SK-N-SH (cell line): Measurements from ENCODE around the gene SLC9A6.

Experiments
- CHD2 ChIP-seq: fragments of 150-350 bp; IDR thresholded peaks from 2 replicates; pipeline ENCODE4 v1.6.1; 2018; ENCODE audit warnings: low read length; ENCODE audit not compliant: partially characterized antibody
- EP300 ChIP-seq, 2 experiments: IDR thresholded peaks; 2 replicates each; pipeline versions ENCODE4 v1.4.0 to v1.6.1; 2012; ENCODE audit warnings: borderline replicate concordance in 1 of 2, low read depth in 1 of 2, low read length in 1 of 2
- EZH2phosphoT487 ChIP-seq: fragments of 200-600 bp; sonication (generic); IDR thresholded peaks from 2 replicates; pipeline ENCODE4 v1.6.1; 2017; ENCODE audit warnings: low read depth, mixed run types, mild to moderate bottlenecking, antibody characterized with exemption, moderate library complexity, borderline replicate concordance
- GATA2 ChIP-seq: sonication (generic); formaldehyde crosslinking; IDR thresholded peaks from 2 replicates; pipeline ENCODE4 v1.5.0; 2020; ENCODE audit warnings: mild to moderate bottlenecking, missing genetic modification reagents
- MXI1 ChIP-seq: IDR thresholded peaks from 2 replicates; pipeline ENCODE4 v1.6.1; 2012; ENCODE audit warnings: mild to moderate bottlenecking, low read depth, low read length, improper control_type of control experiment
- NFIC ChIP-seq: IDR thresholded peaks from 2 replicates; pipeline ENCODE4 v1.4.0; 2012; ENCODE audit warnings: borderline replicate concordance
- POLR2AphosphoS5 ChIP-seq: IDR thresholded peaks from 2 replicates; pipeline ENCODE4 v1.6.1; 2012; ENCODE audit warnings: low read depth, low read length
- RFX5 ChIP-seq: IDR thresholded peaks from 2 replicates; pipeline ENCODE4 v1.6.1; 2012; ENCODE audit warnings: mild to moderate bottlenecking, improper control_type of control experiment, low read length
- TF ChIP-seq, protein P1 (sequence below): fragments of 200-600 bp; sonication (generic); IDR thresholded peaks from 2 replicates; pipeline ENCODE4 v1.6.1; 2017; ENCODE audit warnings: antibody characterized with exemption, mild to moderate bottlenecking, moderate library complexity
- TF ChIP-seq, protein P2 (sequence below): fragments of 150-350 bp; IDR thresholded peaks from 2 replicates; pipeline ENCODE4 v1.6.1; 2017; ENCODE audit warnings: antibody characterized with exemption, low read length, low read depth, borderline replicate concordance
- TF ChIP-seq, protein P3 (sequence below): fragments of 150-350 bp; IDR thresholded peaks from 2 replicates; pipeline ENCODE4 v1.6.1; 2016; ENCODE audit warnings: mild to moderate bottlenecking, low read depth, low read length

DNA sequence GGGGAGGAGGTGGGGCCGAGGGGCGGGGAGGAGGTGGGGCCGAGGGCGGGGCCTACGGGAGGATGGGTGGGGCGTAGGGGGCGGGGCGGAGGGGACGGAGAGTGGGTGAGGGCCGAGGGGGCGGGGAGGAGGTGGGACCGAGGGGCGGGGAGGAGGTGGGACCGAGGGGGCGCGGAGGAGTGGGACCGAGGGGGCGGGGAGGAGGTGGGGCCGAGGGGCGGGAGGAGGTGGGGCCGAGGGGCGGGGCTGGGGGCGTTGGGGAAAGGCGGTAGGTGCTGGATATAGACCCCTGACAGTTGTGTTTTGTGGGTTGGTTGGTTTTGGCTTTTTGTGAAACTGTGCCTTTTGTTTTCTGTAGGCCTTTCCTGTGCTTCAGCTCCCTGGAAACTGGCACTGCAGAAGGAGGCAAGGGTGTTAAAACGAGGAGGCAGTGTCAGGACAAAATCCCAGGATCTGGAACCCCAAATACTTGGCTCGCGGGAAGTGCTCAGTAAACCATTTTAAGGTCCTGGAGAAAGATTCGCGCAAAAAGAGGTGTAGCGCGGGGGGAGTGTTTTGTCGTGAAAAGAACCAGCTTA lies 10.9 kb upstream of the SLC9A6 start:
- TF ChIP-seq CHD2 = no peak
- no peak for TF ChIP-seq GATA2 (CRISPR knock-in tag)
- TF ChIP-seq, protein P1, sequence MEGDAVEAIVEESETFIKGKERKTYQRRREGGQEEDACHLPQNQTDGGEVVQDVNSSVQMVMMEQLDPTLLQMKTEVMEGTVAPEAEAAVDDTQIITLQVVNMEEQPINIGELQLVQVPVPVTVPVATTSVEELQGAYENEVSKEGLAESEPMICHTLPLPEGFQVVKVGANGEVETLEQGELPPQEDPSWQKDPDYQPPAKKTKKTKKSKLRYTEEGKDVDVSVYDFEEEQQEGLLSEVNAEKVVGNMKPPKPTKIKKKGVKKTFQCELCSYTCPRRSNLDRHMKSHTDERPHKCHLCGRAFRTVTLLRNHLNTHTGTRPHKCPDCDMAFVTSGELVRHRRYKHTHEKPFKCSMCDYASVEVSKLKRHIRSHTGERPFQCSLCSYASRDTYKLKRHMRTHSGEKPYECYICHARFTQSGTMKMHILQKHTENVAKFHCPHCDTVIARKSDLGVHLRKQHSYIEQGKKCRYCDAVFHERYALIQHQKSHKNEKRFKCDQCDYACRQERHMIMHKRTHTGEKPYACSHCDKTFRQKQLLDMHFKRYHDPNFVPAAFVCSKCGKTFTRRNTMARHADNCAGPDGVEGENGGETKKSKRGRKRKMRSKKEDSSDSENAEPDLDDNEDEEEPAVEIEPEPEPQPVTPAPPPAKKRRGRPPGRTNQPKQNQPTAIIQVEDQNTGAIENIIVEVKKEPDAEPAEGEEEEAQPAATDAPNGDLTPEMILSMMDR = no peak
- TF ChIP-seq, protein P2, sequence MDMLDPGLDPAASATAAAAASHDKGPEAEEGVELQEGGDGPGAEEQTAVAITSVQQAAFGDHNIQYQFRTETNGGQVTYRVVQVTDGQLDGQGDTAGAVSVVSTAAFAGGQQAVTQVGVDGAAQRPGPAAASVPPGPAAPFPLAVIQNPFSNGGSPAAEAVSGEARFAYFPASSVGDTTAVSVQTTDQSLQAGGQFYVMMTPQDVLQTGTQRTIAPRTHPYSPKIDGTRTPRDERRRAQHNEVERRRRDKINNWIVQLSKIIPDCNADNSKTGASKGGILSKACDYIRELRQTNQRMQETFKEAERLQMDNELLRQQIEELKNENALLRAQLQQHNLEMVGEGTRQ = no peak
- TF ChIP-seq MXI1 = no peak
- no peak for TF ChIP-seq POLR2AphosphoS5
- TF ChIP-seq EZH2phosphoT487 = no peak
- TF ChIP-seq NFIC = no peak
- TF ChIP-seq, protein P3, sequence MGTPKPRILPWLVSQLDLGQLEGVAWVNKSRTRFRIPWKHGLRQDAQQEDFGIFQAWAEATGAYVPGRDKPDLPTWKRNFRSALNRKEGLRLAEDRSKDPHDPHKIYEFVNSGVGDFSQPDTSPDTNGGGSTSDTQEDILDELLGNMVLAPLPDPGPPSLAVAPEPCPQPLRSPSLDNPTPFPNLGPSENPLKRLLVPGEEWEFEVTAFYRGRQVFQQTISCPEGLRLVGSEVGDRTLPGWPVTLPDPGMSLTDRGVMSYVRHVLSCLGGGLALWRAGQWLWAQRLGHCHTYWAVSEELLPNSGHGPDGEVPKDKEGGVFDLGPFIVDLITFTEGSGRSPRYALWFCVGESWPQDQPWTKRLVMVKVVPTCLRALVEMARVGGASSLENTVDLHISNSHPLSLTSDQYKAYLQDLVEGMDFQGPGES = no peak
- TF ChIP-seq RFX5 = no peak
- TF ChIP-seq EP300 (IDR thresholded peaks at IDR 0.05; ENCODE audit: borderline replicate concordance in 1 of 2, low read depth in 1 of 2, low read length in 1 of 2) = no peak
